GM18526 (cell line): Measurements from ENCODE around the gene LYRM4.

ENCODE experiments used
- POLR2A ChIP-seq: IDR thresholded peaks from 3 replicates; pipeline ENCODE4 v1.6.1; 2011; ENCODE audit not compliant: insufficient read length; ENCODE audit errors: extremely low read depth

The LYRM4 gene

GRCh38 chr6:5237805-5238204 lies 22.9 kb downstream of the LYRM4 start:
- TF ChIP-seq POLR2A: no peak

DNA sequence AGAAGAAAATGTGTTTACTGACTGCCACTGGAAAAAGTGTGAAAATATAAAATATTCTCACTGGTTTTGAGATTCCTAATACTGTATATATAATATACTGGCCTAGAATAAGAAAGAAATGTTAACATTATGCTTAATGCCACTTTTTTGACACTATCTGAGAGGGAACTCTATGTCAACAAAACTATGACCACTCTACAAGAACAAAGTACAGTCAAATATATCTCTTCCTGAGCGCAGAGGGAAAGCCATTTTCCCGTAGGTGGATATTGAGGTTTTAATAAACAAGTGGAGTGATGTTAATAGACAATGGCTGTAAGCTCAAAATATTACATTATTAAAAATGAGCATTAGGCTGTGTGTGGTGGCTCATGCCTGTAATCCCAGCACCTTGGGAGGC lies 24.9 kb downstream of the LYRM4 start:
- no peak for TF ChIP-seq POLR2A

GRCh38 chr6:5234874-5235273 lies 25.9 kb downstream of the LYRM4 start:
- no peak for TF ChIP-seq POLR2A

DNA sequence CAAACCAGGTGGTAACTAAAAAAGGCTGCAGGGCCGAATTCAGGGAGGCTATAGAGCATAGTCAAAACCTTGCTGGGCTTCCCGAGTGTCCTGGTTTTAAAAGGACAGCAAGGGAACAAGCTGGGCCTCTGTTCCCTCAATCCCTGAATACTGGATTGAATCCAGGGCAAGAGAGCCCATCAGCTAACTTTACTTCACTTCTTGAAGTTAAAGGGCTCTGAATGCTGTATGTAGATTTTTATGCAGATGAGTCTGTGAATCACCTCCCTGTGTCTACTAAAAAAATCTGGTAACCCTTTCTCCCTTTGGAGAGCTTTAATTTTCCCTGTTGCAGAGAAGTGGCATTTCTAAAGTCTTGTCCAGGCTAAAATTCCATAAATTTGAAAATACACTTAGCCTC lies 29.5 kb downstream of the LYRM4 start:
- no peak for TF ChIP-seq POLR2A

DNA sequence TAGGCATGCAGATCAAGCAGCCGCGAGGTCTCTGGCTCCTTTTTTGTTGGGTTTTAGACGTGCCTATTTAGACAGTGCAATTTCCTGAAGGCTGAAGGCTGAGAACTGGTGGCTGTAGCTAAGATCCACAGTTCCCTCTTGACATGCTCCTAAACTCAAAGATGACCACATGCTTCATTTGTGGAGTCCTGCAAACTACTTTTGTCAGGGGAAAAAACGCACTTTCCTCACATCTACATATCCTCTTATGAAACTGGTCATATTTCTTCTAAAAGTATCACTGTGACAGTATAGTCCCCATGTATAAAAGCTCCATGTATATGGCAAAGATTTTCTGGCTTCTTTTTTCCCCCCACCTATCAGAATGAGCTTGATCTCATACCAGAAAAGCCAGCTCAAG lies 30.7 kb downstream of the LYRM4 start:
- no peak for TF ChIP-seq POLR2A

DNA sequence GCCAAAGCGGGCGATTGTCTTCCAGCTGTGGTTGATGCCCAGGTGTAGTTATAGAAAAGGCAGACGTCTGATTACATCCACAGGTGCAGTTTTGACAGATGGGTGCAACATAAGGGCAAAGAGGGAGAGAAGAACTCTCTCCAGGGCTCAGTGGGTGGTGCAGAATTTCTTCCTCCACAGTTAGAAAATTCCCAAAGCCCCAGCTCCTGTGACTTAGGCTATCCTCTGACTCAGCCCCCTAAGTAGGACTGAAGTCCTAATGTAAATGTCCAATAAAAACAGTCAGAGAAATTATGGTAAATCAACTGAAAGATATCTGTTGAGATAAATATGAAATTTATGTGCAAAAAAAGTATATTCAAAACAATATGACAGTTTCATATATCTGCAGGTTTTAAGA lies 31.4 kb downstream of the LYRM4 start:
- no peak for TF ChIP-seq POLR2A

DNA sequence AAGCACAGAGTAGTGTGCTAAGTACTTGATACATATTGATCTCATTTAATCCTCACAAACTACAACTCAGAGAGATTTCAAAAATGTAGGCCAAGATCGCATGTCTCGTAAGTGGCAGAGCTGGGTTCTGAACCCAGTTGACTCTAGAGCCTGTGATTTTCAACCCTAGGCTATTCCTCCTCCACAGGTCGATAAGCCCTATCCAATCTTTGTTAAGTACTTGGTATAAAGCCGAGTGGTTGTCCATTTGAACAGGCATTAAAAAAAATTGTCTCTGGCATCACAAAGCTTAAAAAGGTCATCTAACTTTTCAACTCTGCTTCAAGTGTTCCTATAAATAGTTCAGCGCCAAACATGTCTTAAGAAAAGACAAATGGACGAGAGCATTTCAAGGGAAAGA lies 37.4 kb downstream of the LYRM4 start:
- no peak for TF ChIP-seq POLR2A

- TF ChIP-seq POLR2A: no peak
Measured at GRCh38 chr6:5220443-5220842, 40.3 kb downstream of the LYRM4 start.

- no peak for TF ChIP-seq POLR2A
Measured at GRCh38 chr6:5219011-5219691, 41.6 kb downstream of the LYRM4 start.

DNA sequence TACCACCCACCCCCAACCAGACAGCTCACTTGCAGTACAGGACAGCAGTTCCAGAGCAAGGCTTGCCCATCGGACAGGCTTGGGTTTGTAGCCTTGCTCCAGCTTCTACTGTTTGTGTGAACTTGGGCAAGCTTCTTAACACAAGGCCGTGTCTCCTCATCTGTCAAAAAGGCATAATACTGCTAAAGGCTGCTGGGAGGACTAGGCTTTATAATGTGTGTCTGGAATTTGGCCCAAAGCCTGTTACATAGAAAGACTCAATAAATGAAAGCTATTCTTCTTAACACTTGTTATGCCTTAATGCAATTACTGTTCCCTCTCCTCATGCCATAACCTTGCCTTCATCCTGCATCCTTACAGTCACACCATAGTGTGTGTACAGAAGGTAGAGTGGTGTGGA lies 43.4 kb downstream of the LYRM4 start:
- TF ChIP-seq POLR2A: no peak

- TF ChIP-seq POLR2A: no peak
Measured at GRCh38 chr6:5215799-5216198, 45.0 kb downstream of the LYRM4 start.

- TF ChIP-seq POLR2A: no peak
Measured at GRCh38 chr6:5215159-5215558, 45.6 kb downstream of the LYRM4 start.

GRCh38 chr6:5214570-5215052 lies 46.1 kb downstream of the LYRM4 start:
- no peak for TF ChIP-seq POLR2A

DNA sequence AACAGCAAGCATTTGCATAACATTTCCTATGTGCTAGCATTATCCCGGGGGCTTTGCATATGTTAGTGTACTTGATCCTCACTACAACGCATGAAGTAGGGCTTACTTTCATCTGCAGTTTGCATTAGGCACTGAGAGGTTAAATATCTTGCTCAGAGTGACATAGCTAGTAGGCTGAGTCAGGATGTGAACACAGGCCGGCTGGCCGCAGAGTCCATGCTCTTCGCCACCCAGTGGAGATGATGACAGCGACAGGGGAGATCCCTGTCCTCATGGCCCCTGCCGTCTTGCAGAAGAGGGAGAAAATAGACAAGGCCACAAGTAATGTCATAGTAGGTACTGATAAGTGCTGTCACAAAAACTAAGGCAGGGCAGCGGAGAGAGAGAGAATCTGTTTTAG lies 46.9 kb downstream of the LYRM4 start:
- no peak for TF ChIP-seq POLR2A

DNA sequence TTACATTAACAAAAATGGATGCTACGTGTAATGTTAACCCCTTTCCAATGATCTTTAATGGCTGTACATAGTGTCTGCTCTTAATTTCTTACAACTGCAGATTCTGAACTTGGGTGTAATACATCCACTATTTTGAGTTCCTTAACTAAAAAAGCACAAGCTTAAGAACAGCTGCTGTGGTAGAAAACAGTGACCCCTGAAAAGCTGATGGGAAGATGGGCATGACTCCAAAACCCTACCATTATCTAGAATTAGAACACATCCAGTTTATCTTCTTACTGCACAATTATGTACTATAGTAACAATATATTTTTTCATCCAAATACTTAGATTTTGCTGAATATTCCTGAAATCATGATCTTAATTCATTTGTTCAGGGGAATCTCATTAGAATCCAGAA lies 49.3 kb downstream of the LYRM4 start:
- no peak for TF ChIP-seq POLR2A

- no peak for TF ChIP-seq POLR2A
Measured at GRCh38 chr6:5208471-5208971, 52.2 kb downstream of the LYRM4 start.

GRCh38 chr6:5208057-5208456 lies 52.7 kb downstream of the LYRM4 start:
- no peak for TF ChIP-seq POLR2A
